ENCODE measurements around the gene ZNF771. TPM values are rescaled to one million over a fixed set of nuclear protein-coding genes. Genes with fewer than 3 reads are reported as not detected.

The ZNF771 gene
- total and polyA plus RNA-seq, 2 donors (not counting 3 experiments of a cell fraction or from before 2014, with no cell fraction given), result 11.7 to 16.8 TPM

DNA sequence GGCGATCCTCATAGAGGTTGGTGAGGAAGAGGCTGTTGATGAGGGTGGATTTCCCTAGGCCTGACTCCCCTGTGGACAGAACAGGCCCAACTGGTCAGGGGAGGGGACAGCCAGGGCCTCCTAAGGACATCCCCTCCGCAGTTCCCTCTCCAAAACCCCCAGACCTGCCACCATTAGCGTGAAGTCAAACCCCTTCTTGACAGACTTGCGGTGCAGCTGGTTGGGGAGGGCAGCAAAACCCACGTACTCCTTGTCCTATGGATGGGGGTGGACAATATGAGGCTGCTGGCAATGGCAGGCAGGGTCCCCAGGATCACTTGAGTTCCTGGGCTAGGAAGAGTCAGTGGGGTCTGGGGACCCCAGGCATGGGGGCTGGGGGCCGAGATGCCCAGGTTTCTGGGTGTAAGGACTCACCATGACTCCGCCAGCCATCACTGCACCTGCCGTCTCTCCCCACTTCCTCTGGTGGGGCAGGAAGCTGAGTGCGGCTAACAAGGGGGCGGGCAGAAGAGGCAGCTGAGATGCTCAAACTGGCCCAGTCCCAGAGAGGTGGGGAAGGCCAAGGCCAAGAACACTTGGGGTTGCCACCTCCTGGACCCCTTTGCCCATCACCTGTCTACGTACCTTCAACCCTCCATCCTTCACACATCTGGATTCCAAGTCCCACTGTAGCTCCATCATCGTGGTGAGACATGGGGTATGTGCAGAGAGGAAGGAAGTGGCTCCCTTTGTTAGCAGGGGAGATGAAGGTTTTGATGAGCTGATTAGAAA lies 25.1 kb upstream of the ZNF771 start, which contains the start of gene SEPTIN1:
Gene SEPTIN1, minus strand, starts transcription at position 451 of the 771 bp plus-strand sequence. Its CDS starts 19 bp downstream, at position 432.
- no TSS peak for BruUV-seq (replicated peaks)
- Histone ChIP-seq H3K27ac (ENCODE audit: insufficient read depth, low read depth, low read length) (no peak within 1 kb of the TSS), H2AFZ (ENCODE audit: low read depth, low read length) (no peak within 1 kb of the TSS), H3K4me3 (replicated peaks in 1 of 3; ENCODE audit: insufficient read depth in 1 of 3, low read depth in 1 of 3, low read length in 3 of 3) (no peak within 1 kb of the TSS), H3K27me3 (ENCODE audit: control insufficient read depth in 2 of 2, insufficient read depth in 2 of 2, low read length in 2 of 2) (no peaks in the 10 kb centered on the region), H3K4me1 (ENCODE audit: control insufficient read depth, extremely low read depth, insufficient read depth, low read length) (peaks cover 9% of the 10 kb centered on the region), H3K9ac (replicated peaks; ENCODE audit: extremely low read depth, insufficient read depth, low read length) (no peak within 1 kb of the TSS), H3K4me2 (ENCODE audit: insufficient read depth, low read length) (no peak within 1 kb of the TSS), H3K36me3 (ENCODE audit: control insufficient read depth in 2 of 2, extremely low read depth in 1 of 2, insufficient read depth in 2 of 2, low read length in 2 of 2) (no peaks in the 10 kb centered on the region), H3K79me2 (ENCODE audit: control insufficient read depth, insufficient read depth, low read length) (no peaks in the 10 kb centered on the region), H4K20me1 (replicated peaks; ENCODE audit: control insufficient read depth, extremely low read depth, insufficient read depth, low read length) (no peaks in the 10 kb centered on the region), H3K9me3 (replicated peaks; ENCODE audit: control insufficient read depth, insufficient read depth, low read length) (no peaks in the 10 kb centered on the region), H3K9me1 (replicated peaks; ENCODE audit: control insufficient read depth, extremely low read depth, insufficient read depth, low read length) (no peaks in the 10 kb centered on the region)
- TF ChIP-seq, protein P1, sequence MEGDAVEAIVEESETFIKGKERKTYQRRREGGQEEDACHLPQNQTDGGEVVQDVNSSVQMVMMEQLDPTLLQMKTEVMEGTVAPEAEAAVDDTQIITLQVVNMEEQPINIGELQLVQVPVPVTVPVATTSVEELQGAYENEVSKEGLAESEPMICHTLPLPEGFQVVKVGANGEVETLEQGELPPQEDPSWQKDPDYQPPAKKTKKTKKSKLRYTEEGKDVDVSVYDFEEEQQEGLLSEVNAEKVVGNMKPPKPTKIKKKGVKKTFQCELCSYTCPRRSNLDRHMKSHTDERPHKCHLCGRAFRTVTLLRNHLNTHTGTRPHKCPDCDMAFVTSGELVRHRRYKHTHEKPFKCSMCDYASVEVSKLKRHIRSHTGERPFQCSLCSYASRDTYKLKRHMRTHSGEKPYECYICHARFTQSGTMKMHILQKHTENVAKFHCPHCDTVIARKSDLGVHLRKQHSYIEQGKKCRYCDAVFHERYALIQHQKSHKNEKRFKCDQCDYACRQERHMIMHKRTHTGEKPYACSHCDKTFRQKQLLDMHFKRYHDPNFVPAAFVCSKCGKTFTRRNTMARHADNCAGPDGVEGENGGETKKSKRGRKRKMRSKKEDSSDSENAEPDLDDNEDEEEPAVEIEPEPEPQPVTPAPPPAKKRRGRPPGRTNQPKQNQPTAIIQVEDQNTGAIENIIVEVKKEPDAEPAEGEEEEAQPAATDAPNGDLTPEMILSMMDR (IDR thresholded peaks at IDR 0.05; ENCODE audit: extremely low read depth in 1 of 2, insufficient read depth in 1 of 2, low read depth in 1 of 2, low read length in 2 of 2), result no peak
- TF ChIP-seq, protein P2, sequence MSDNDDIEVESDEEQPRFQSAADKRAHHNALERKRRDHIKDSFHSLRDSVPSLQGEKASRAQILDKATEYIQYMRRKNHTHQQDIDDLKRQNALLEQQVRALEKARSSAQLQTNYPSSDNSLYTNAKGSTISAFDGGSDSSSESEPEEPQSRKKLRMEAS (IDR thresholded peaks at IDR 0.05; ENCODE audit: insufficient read depth, insufficient read length), result no peak
- no peak for TF ChIP-seq JUN (IDR thresholded peaks at IDR 0.05; ENCODE audit: borderline replicate concordance, insufficient read depth, insufficient read length, low read depth)
- TF ChIP-seq EZH2 (IDR thresholded peaks at IDR 0.05; ENCODE audit: borderline replicate concordance, low read depth, low read length, severe bottlenecking), result no peak
- TF ChIP-seq POLR2AphosphoS5 (IDR thresholded peaks at IDR 0.05; ENCODE audit: insufficient read depth, low read depth, low read length), result no peak
- TF ChIP-seq FOS (IDR thresholded peaks at IDR 0.05; ENCODE audit: borderline replicate concordance, insufficient read depth, low read length), result no peak
- TF ChIP-seq GATA2 (IDR thresholded peaks at IDR 0.05; ENCODE audit: insufficient read depth, insufficient read length, low read depth, low read length), result no peak
- ChIA-PET CTCF (interaction anchor here (1.2 to 1.6 kb wide), 2 partner anchors 12 kb away, joined by 3 to 6 read pairs; partner anchors contain the start of gene ZNF48), POLR2A (no interaction called here)
- FAIRE-seq (no peak), DNase-seq (ENCODE audit: low read depth, low spot score) (no peak)
- intact Hi-C loops (cut with micrococcal nuclease), result no loop called here
- dilution Hi-C loops (cut with MboI; ENCODE audit: extremely low pct_ligation_motif_present, low sequenced_read_pairs), result no loop called here

All from endothelial cell of umbilical vein (primary cell).